AG04449 (cell line): ENCODE results near the gene SLC5A2.
"Not testable (repeated sequence)": the region's sequence is repeated elsewhere in the genome, so short reads cannot be mapped to it uniquely, and the experiment has no call there.

Experiments
- CTCF ChIA-PET: fragments of 350-600 bp; formaldehyde crosslinking; extraction: SDS; loops from one replicate; lab custom pipeline; 2021; ENCODE audit warnings: antibody characterized with exemption; lab: Yijun Ruan, JAX
- POLR2A ChIA-PET: fragments of 400-600, 350-600 bp; formaldehyde crosslinking; extraction: SDS; loops from one replicate; lab custom pipeline; 2020; ENCODE audit warnings: antibody characterized with exemption, inconsistent platforms; lab: Yijun Ruan, JAX
- DNase-seq: peaks from one replicate; pipeline ENCODE4 v3.0.0-alpha.2; 2010; ENCODE audit warnings: low read depth, low spot score
- H3K4me3 ChIP-seq: 2 replicates; pipeline ENCODE4 v1.5.1; 2011; ENCODE audit warnings: low read depth, mild to moderate bottlenecking, control low read depth, low read length
- CTCF ChIP-seq: IDR thresholded peaks from one replicate; pipeline ENCODE4 v1.5.1; 2011; ENCODE audit warnings: mild to moderate bottlenecking, moderate library complexity, low read length, control low read depth, inconsistent platforms; ENCODE audit not compliant: insufficient read depth; ENCODE audit errors: missing control alignments

The SLC5A2 gene

GRCh38 chr16:31483081-31483480, at the start of gene SLC5A2:
Gene SLC5A2, plus strand, starts transcription at chr16:31483123. Its CDS starts 14 bp downstream, at chr16:31483137.
- no peak for TF ChIP-seq CTCF
- ChIA-PET CTCF (no interaction called here), POLR2A (interaction anchor here (2.4 kb wide), 1 partner anchor 23 kb away, joined by 10 read pairs; the partner anchor contains the start of gene ARMC5)
- H3K4me3 ChIP-seq: no peak within 1 kb of the TSS
- DNase-seq: no peak

GRCh38 chr16:31435341-31436220, 47.3 kb upstream of the SLC5A2 start:
- no peak overlapping the region for H3K4me3 ChIP-seq
- no peak for TF ChIP-seq CTCF
- DNase-seq: no peak
- ChIA-PET CTCF (interaction anchor here (2.0 kb wide), 1 partner anchor 8 kb away, joined by 4 read pairs; no protein-coding TSS in a partner anchor), POLR2A (no interaction called here)

- CTCF ChIA-PET: no interaction called here
- TF ChIP-seq CTCF: no peak
- POLR2A ChIA-PET: interaction anchor here (0.6 kb wide), 1 partner anchor 254 kb away, joined by 3 read pairs; no protein-coding TSS in a partner anchor
- no peak for DNase-seq
- no peak overlapping the region for H3K4me3 ChIP-seq
Measured at GRCh38 chr16:31436221-31437045, 46.5 kb upstream of the SLC5A2 start.

- ChIA-PET CTCF (interaction anchor here (1.2 to 8.4 kb wide), 2 partner anchors 18 to 296 kb away, joined by 3 to 134 read pairs; partner anchors contain the start of gene ARMC5), POLR2A (no interaction called here)
- TF ChIP-seq CTCF: no peak
- no peak for DNase-seq
- no peak overlapping the region for H3K4me3 ChIP-seq
Measured at GRCh38 chr16:31438414-31438813, 44.5 kb upstream of the SLC5A2 start.

GRCh38 chr16:31439023-31439422, 43.9 kb upstream of the SLC5A2 start:
- CTCF ChIA-PET: interaction anchor here (1.2 to 8.4 kb wide), 2 partner anchors 17 to 297 kb away, joined by 3 to 134 read pairs; partner anchors contain the start of gene ARMC5
- H3K4me3 ChIP-seq, DNase-seq, POLR2A ChIA-PET: not testable (repeated sequence)

- DNase-seq: no peak
- ChIA-PET POLR2A (no interaction called here), CTCF (interaction anchor here (1.0 to 8.4 kb wide), 4 partner anchors 8 to 428 kb away, joined by 3 to 134 read pairs (median 4); partner anchors contain the start of gene ARMC5)
- H3K4me3 ChIP-seq: no peak overlapping the region
- no peak for TF ChIP-seq CTCF
Measured at GRCh38 chr16:31439519-31439918, 43.4 kb upstream of the SLC5A2 start.
